SK-N-SH (cell line): ENCODE measurements around the gene BCAS3. TPM values are rescaled to one million over a fixed set of nuclear protein-coding genes. Genes with fewer than 3 reads are reported as not detected.

Experiments used
- CTCF ChIA-PET: fragments of 300-600, 350-600 bp; formaldehyde crosslinking; extraction: SDS; loops from one replicate; lab custom pipeline; 2021; lab: Yijun Ruan, JAX
- POLR2A ChIA-PET: fragments of 350-600 bp; sonication (Branson Sonifier 250); formaldehyde crosslinking; extraction: SDS; loops from one replicate; lab custom pipeline; 2020; ENCODE audit warnings: antibody characterized with exemption, inconsistent platforms; lab: Yijun Ruan, JAX
- DNase-seq: peaks from one replicate; pipeline ENCODE4 v3.0.0; 2012
- H2AFZ ChIP-seq: fragments of 200-600 bp; sonication (generic); 2 replicates; pipeline ENCODE4 v1.8.1; 2016; ENCODE audit warnings: antibody characterized with exemption, mild to moderate bottlenecking, low read depth
- H3F3A ChIP-seq: fragments of 200-600 bp; sonication (generic); replicated peaks from 2 replicates; pipeline ENCODE3; 2016; ENCODE audit warnings: antibody characterized with exemption, mild to moderate bottlenecking; ENCODE audit not compliant: insufficient read depth
- H3K27ac ChIP-seq, 2 experiments: fragments of 200-500 bp in 1 of 2; fragments of 200-600 bp in 1 of 2; sonication (Bioruptor generic) in 1 of 2; sonication (generic), shearing (Covaris generic) in 1 of 2; 2 replicates each; pipeline versions ENCODE4 v1.5.1 to v1.6.1; 2014 to 2016; ENCODE audit warnings: low read depth in 2 of 2, inconsistent platforms in 1 of 2, low read length in 1 of 2, mild to moderate bottlenecking in 1 of 2, mixed read lengths in 1 of 2
- H3K27me3 ChIP-seq: fragments of 200-600 bp; sonication (generic), shearing (Covaris generic); 2 replicates; pipeline ENCODE4 v1.6.1; 2016; ENCODE audit warnings: mixed run types; ENCODE audit not compliant: insufficient read depth
- H3K36me3 ChIP-seq, 2 experiments: fragments of 200-500 bp in 1 of 2; fragments of 200-600 bp in 1 of 2; sonication (Bioruptor generic) in 1 of 2; sonication (generic) in 1 of 2; replicated peaks in 1 of 2; 2 replicates each; pipeline versions ENCODE3 to v1.5.1; 2014 to 2016; ENCODE audit warnings: low read length in 1 of 2, mild to moderate bottlenecking in 1 of 2; ENCODE audit not compliant: insufficient read depth in 2 of 2, control insufficient read depth in 1 of 2
- H3K4me1 ChIP-seq, 2 experiments: fragments of 200-500 bp in 1 of 2; fragments of 200-600 bp in 1 of 2; sonication (Bioruptor generic) in 1 of 2; sonication (generic), shearing (Covaris generic) in 1 of 2; 2 replicates each; pipeline versions ENCODE4 v1.5.1 to v1.6.1; 2014 to 2016; ENCODE audit warnings: low read depth in 1 of 2, low read length in 1 of 2, mixed run types in 1 of 2; ENCODE audit not compliant: insufficient read depth in 2 of 2, control insufficient read depth in 1 of 2
- H3K4me2 ChIP-seq: fragments of 200-600 bp; sonication (generic), shearing (Covaris generic); 2 replicates; pipeline ENCODE4 v1.6.1; 2017; ENCODE audit warnings: mixed run types
- H3K4me3 ChIP-seq, 2 experiments: fragments of 200-500 bp in 1 of 2; fragments of 200-600 bp in 1 of 2; sonication (Bioruptor generic) in 1 of 2; sonication (generic), shearing (Covaris generic) in 1 of 2; 2 replicates each; pipeline versions ENCODE4 v1.5.1 to v1.8.1; 2014 to 2016; ENCODE audit warnings: low read depth in 2 of 2, inconsistent platforms in 1 of 2, low read length in 1 of 2, mild to moderate bottlenecking in 1 of 2, mixed read lengths in 1 of 2, moderate library complexity in 1 of 2
- H3K79me2 ChIP-seq: fragments of 200-600 bp; sonication (generic); 2 replicates; pipeline ENCODE4 v1.8.1; 2017; ENCODE audit warnings: mild to moderate bottlenecking; ENCODE audit not compliant: insufficient read depth
- H3K9ac ChIP-seq: fragments of 200-600 bp; sonication (generic); 2 replicates; pipeline ENCODE4 v1.6.1; 2017; ENCODE audit warnings: mixed run types
- H3K9me2 ChIP-seq: fragments of 200-600 bp; sonication (generic); 2 replicates; pipeline ENCODE4 v1.6.1; 2017; ENCODE audit warnings: mixed run types
- H3K9me3 ChIP-seq: fragments of 200-600 bp; sonication (generic); 2 replicates; pipeline ENCODE4 v1.6.1; 2017; ENCODE audit warnings: mixed run types, mild to moderate bottlenecking, moderate library complexity
- H4K20me1 ChIP-seq: fragments of 200-600 bp; sonication (generic); 2 replicates; pipeline ENCODE4 v1.6.1; 2017; ENCODE audit warnings: mild to moderate bottlenecking, mixed run types; ENCODE audit not compliant: insufficient read depth
- CHD2 ChIP-seq: fragments of 150-350 bp; IDR thresholded peaks from 2 replicates; pipeline ENCODE4 v1.6.1; 2018; ENCODE audit warnings: low read length; ENCODE audit not compliant: partially characterized antibody
- FOSL2 ChIP-seq: IDR thresholded peaks from 2 replicates; pipeline ENCODE4 v1.4.0; 2012; ENCODE audit warnings: low read depth, mild to moderate bottlenecking, moderate library complexity, borderline replicate concordance
- GABPA ChIP-seq: IDR thresholded peaks from 2 replicates; pipeline ENCODE4 v1.4.0; 2012; ENCODE audit warnings: low read depth, mild to moderate bottlenecking
- MEF2A ChIP-seq: IDR thresholded peaks from 2 replicates; pipeline ENCODE4 v1.4.0; 2012; ENCODE audit warnings: low read depth, borderline replicate concordance
- NRF1 ChIP-seq: IDR thresholded peaks from 2 replicates; pipeline ENCODE4 v1.6.1; 2012; ENCODE audit warnings: low read depth, mild to moderate bottlenecking, low read length
- RAD21 ChIP-seq: IDR thresholded peaks from 2 replicates; pipeline ENCODE4 v1.6.1; 2012; ENCODE audit warnings: mild to moderate bottlenecking, low read length
- TCF12 ChIP-seq: IDR thresholded peaks from 2 replicates; pipeline ENCODE4 v1.4.0; 2012
- TEAD4 ChIP-seq: IDR thresholded peaks from 2 replicates; pipeline ENCODE4 v1.4.0; 2012; ENCODE audit warnings: mild to moderate bottlenecking, borderline replicate concordance; ENCODE audit not compliant: insufficient read depth
- YY1 ChIP-seq: IDR thresholded peaks from 2 replicates; pipeline ENCODE4 v1.4.0; 2012; ENCODE audit warnings: low read depth, mild to moderate bottlenecking
- whole genome bisulfite sequencing: methylation state at CpG from one replicate; pipeline ENCODE4 v1.1.6; 2017; ENCODE audit warnings: low lambda C conversion rate; 5-methylcytosine and 5-hydroxymethylcytosine counted together
- polyA plus RNA-seq, 3 experiments: library from polyadenylated mRNA; depleted of rRNA; stranded (reverse); fragments of >200 nt; gene quantifications; 2 replicates each; pipeline ENCODE4 v1.2.3, GENCODE V29; 2012
- TF ChIP-seq, protein P1 (sequence below): fragments of 150-350 bp; IDR thresholded peaks from 2 replicates; pipeline ENCODE4 v1.6.1; 2016; ENCODE audit warnings: mild to moderate bottlenecking, low read depth, low read length
- TF ChIP-seq, protein P2 (sequence below): IDR thresholded peaks from 2 replicates; pipeline ENCODE4 v1.4.0; 2012; ENCODE audit warnings: low read depth
- TF ChIP-seq, protein P3 (sequence below): IDR thresholded peaks from 2 replicates; pipeline ENCODE4 v1.6.1; 2012; ENCODE audit warnings: mild to moderate bottlenecking, low read depth, low read length, moderate library complexity
- TF ChIP-seq, protein P4 (sequence below): IDR thresholded peaks from 2 replicates; pipeline ENCODE4 v1.4.0; 2012; ENCODE audit warnings: low read depth, borderline replicate concordance

Gene BCAS3
- polyA plus RNA-seq, 1 of the 3 experiments (the other 2 are of a cell fraction): 5.9 TPM

DNA sequence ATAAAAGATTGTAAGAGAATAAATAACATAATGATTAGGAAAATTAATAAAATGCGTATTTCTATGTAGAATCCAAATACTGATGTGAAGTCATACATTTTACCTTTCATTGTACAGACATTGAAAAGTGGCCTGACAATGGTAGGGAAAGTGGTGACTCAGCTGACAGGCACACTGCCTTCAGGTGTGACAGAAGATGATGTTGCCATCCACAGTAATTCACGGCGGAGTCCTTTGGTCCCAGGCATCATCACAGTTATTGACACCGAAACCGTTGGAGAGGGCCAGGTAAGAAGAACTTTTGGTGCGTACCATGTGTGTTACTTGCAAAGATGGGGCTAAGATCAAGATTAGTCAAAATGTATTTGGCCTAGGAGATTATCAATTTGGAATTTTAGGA, 232.8 kb downstream of the BCAS3 start:
- no peak for DNase-seq
- H3K4me3 ChIP-seq: no peak overlapping the region
- H3K9ac ChIP-seq: no peak overlapping the region
- H2AFZ ChIP-seq: no peak overlapping the region
- H3K27me3 ChIP-seq: no peaks in the 10 kb centered on the region
- CTCF ChIA-PET: no interaction called here
- no peaks in the 10 kb centered on the region for H4K20me1 ChIP-seq
- no peaks in the 10 kb centered on the region for H3K36me3 ChIP-seq
- no peak overlapping the region for H3K27ac ChIP-seq
- peaks cover 0 to 12% of the 10 kb centered on the region in 2 experiments; a peak in 2 of 4 replicates for H3K4me1 ChIP-seq
- no peaks in the 10 kb centered on the region for H3K9me3 ChIP-seq
- H3F3A ChIP-seq: peaks cover 14% of the 10 kb centered on the region
- POLR2A ChIA-PET: no interaction called here
- TF ChIP-seq, protein P1, sequence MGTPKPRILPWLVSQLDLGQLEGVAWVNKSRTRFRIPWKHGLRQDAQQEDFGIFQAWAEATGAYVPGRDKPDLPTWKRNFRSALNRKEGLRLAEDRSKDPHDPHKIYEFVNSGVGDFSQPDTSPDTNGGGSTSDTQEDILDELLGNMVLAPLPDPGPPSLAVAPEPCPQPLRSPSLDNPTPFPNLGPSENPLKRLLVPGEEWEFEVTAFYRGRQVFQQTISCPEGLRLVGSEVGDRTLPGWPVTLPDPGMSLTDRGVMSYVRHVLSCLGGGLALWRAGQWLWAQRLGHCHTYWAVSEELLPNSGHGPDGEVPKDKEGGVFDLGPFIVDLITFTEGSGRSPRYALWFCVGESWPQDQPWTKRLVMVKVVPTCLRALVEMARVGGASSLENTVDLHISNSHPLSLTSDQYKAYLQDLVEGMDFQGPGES: no peak
- TF ChIP-seq RAD21 (no peak), CHD2 (no peak), MEF2A (no peak), NRF1 (no peak), TEAD4 (no peak), GABPA (no peak), TCF12 (no peak), YY1 (no peak), FOSL2 (no peak)
- TF ChIP-seq, protein P2, sequence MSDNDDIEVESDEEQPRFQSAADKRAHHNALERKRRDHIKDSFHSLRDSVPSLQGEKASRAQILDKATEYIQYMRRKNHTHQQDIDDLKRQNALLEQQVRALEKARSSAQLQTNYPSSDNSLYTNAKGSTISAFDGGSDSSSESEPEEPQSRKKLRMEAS: no peak
- TF ChIP-seq, protein P3, sequence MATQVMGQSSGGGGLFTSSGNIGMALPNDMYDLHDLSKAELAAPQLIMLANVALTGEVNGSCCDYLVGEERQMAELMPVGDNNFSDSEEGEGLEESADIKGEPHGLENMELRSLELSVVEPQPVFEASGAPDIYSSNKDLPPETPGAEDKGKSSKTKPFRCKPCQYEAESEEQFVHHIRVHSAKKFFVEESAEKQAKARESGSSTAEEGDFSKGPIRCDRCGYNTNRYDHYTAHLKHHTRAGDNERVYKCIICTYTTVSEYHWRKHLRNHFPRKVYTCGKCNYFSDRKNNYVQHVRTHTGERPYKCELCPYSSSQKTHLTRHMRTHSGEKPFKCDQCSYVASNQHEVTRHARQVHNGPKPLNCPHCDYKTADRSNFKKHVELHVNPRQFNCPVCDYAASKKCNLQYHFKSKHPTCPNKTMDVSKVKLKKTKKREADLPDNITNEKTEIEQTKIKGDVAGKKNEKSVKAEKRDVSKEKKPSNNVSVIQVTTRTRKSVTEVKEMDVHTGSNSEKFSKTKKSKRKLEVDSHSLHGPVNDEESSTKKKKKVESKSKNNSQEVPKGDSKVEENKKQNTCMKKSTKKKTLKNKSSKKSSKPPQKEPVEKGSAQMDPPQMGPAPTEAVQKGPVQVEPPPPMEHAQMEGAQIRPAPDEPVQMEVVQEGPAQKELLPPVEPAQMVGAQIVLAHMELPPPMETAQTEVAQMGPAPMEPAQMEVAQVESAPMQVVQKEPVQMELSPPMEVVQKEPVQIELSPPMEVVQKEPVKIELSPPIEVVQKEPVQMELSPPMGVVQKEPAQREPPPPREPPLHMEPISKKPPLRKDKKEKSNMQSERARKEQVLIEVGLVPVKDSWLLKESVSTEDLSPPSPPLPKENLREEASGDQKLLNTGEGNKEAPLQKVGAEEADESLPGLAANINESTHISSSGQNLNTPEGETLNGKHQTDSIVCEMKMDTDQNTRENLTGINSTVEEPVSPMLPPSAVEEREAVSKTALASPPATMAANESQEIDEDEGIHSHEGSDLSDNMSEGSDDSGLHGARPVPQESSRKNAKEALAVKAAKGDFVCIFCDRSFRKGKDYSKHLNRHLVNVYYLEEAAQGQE: no peak
- TF ChIP-seq, protein P4, sequence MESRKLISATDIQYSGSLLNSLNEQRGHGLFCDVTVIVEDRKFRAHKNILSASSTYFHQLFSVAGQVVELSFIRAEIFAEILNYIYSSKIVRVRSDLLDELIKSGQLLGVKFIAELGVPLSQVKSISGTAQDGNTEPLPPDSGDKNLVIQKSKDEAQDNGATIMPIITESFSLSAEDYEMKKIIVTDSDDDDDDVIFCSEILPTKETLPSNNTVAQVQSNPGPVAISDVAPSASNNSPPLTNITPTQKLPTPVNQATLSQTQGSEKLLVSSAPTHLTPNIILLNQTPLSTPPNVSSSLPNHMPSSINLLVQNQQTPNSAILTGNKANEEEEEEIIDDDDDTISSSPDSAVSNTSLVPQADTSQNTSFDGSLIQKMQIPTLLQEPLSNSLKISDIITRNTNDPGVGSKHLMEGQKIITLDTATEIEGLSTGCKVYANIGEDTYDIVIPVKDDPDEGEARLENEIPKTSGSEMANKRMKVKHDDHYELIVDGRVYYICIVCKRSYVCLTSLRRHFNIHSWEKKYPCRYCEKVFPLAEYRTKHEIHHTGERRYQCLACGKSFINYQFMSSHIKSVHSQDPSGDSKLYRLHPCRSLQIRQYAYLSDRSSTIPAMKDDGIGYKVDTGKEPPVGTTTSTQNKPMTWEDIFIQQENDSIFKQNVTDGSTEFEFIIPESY: no peak
- H3K9me2 ChIP-seq: no peaks in the 10 kb centered on the region; the same call in 1 of the 2 replicates
- 97% methylated on average over 6 of the region's 6 CpGs for WGBS
- H3K79me2 ChIP-seq: no peaks in the 10 kb centered on the region
- no peak overlapping the region for H3K4me2 ChIP-seq
